ENCODE measurements around the gene RNF212. TPM values are rescaled to one million over a fixed set of nuclear protein-coding genes. Genes with fewer than 3 reads are reported as not detected.

RNF212 gene
- total RNA-seq, 1 donor from 2014 or later = 11.2 TPM

- H3K9me3 Mint-ChIP-seq (ENCODE audit: low read depth) = no peaks in the 10 kb centered on the region
- no peak for DNase-seq (ENCODE audit: low spot score, unreplicated experiment)
- peaks cover 66% of the 10 kb centered on the region for H3K27me3 Mint-ChIP-seq
- H3K4me1 Mint-ChIP-seq (ENCODE audit: low read depth) = no peaks in the 10 kb centered on the region
- no peaks in the 10 kb centered on the region for H3K36me3 Mint-ChIP-seq (ENCODE audit: insufficient read depth)
- no peak overlapping the region for H3K27ac Mint-ChIP-seq
- TF ChIP-seq, protein P1, sequence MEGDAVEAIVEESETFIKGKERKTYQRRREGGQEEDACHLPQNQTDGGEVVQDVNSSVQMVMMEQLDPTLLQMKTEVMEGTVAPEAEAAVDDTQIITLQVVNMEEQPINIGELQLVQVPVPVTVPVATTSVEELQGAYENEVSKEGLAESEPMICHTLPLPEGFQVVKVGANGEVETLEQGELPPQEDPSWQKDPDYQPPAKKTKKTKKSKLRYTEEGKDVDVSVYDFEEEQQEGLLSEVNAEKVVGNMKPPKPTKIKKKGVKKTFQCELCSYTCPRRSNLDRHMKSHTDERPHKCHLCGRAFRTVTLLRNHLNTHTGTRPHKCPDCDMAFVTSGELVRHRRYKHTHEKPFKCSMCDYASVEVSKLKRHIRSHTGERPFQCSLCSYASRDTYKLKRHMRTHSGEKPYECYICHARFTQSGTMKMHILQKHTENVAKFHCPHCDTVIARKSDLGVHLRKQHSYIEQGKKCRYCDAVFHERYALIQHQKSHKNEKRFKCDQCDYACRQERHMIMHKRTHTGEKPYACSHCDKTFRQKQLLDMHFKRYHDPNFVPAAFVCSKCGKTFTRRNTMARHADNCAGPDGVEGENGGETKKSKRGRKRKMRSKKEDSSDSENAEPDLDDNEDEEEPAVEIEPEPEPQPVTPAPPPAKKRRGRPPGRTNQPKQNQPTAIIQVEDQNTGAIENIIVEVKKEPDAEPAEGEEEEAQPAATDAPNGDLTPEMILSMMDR (IDR thresholded peaks at IDR 0.05; ENCODE audit: unreplicated experiment) = no peak
- no peak overlapping the region for H3K4me3 Mint-ChIP-seq (ENCODE audit: low read depth)
These were observed 61.9 kb downstream of the RNF212 start for GRCh38 chr4:1051472-1051871.

GRCh38 chr4:1050486-1051213 lies 62.7 kb downstream of the RNF212 start:
- H3K9me3 Mint-ChIP-seq (ENCODE audit: low read depth) = no peaks in the 10 kb centered on the region
- H3K27ac Mint-ChIP-seq = no peak overlapping the region
- H3K4me1 Mint-ChIP-seq (ENCODE audit: low read depth) = no peaks in the 10 kb centered on the region
- H3K27me3 Mint-ChIP-seq = peaks cover 57% of the 10 kb centered on the region
- TF ChIP-seq, protein P1 (IDR thresholded peaks at IDR 0.05; ENCODE audit: unreplicated experiment) = peak; percentile 44
- no peak overlapping the region for H3K4me3 Mint-ChIP-seq (ENCODE audit: low read depth)
- H3K36me3 Mint-ChIP-seq (ENCODE audit: insufficient read depth) = no peaks in the 10 kb centered on the region
- no peak for DNase-seq (ENCODE audit: low spot score, unreplicated experiment)

GRCh38 chr4:1049591-1049905 lies 63.8 kb downstream of the RNF212 start:
- no peak overlapping the region for H3K27ac Mint-ChIP-seq
- H3K36me3 Mint-ChIP-seq (ENCODE audit: insufficient read depth) = no peaks in the 10 kb centered on the region
- H3K4me3 Mint-ChIP-seq (ENCODE audit: low read depth) = no peak overlapping the region
- TF ChIP-seq, protein P1 (IDR thresholded peaks at IDR 0.05; ENCODE audit: unreplicated experiment) = no peak
- no peak for DNase-seq (ENCODE audit: low spot score, unreplicated experiment)
- no peaks in the 10 kb centered on the region for H3K9me3 Mint-ChIP-seq (ENCODE audit: low read depth)
- H3K27me3 Mint-ChIP-seq = peaks cover 58% of the 10 kb centered on the region
- no peaks in the 10 kb centered on the region for H3K4me1 Mint-ChIP-seq (ENCODE audit: low read depth)

DNA sequence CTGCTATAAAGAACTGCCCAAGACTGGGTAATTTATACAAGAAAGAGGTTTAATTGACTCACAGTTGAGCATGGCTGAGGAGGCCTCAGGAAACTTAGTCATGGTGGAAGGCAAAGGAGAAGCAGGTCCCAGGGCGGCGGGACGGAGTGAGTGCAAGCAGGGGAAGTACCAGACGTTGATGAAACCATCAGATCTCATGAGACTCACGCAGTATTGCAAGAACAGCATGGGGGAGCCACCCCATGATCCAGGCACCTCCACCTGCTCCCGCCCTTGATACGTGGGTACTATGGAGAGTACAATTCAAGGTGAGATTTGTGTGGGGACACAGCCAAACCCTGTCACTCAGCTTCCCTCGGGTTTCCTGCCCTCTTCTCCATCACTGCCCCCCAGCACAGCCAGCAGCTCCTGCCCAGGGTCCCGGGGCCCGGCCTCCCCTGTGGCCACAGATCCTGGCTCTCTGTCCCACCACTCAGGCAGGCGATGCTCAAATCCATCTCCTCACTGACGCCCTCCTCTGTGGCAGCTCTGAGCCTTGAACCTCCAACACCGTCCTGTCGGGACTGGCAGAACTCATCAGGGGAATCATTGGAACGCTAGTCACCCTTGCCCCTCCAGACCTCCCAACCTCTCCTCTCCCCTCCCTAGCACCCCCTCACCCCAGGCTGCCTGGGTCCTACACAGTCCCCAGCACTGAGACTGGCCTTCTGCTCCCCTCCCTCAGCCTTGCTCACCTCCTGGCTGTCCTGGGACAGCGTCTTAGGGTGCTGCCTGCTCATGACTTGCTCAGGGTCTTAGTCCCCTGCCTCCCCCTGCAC lies 64.4 kb downstream of the RNF212 start:
- Mint-ChIP-seq H3K9me3 (ENCODE audit: low read depth) (no peaks in the 10 kb centered on the region), H3K27me3 (peaks cover 58% of the 10 kb centered on the region), H3K27ac (no peak overlapping the region), H3K4me3 (ENCODE audit: low read depth) (no peak overlapping the region), H3K4me1 (ENCODE audit: low read depth) (peaks cover under 1% of the 10 kb centered on the region), H3K36me3 (ENCODE audit: insufficient read depth) (no peaks in the 10 kb centered on the region)
- TF ChIP-seq, protein P1 (IDR thresholded peaks at IDR 0.05; ENCODE audit: unreplicated experiment) = no peak
- DNase-seq (ENCODE audit: low spot score, unreplicated experiment) = no peak

DNA sequence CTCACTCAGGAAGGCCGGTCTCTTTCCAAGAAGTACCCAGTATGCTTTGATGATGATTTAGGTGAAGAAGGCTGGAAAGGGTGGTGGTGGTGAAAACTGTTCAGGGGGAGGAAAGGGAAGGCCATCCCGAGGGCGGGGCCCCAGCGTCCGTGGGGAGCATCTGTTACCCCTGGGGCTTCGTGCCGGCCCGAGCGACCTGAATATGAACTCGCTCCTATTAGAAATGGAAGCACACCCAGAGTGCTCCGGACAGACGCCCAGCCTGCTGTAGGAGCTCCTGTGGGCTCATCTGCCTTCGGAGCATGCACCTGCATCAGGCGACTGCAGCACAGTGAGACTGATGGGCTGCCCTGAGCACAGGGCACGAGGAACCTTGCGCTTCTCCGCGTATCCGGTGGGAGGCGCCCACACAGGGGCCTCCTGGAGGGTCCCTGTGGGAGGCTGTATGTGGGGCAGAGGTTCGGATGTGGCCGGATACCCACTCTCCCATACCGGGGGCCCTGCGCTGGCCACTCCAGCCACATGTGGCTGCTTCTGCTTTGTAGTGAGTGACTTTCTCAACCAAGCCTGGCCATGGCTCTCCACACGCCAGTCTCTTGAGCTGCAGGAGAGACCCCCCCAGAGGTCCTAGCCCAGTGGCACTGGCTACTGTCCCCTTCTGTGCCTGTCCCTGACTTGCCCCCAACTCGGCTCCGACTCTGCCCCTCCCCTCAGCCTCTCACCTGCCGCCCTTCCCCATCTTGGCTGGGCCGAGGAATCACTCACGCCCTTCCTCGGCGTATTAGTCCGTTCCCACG lies 65.2 kb downstream of the RNF212 start:
- H3K4me1 Mint-ChIP-seq (ENCODE audit: low read depth) = peaks cover 3% of the 10 kb centered on the region
- TF ChIP-seq, protein P1 (IDR thresholded peaks at IDR 0.05; ENCODE audit: unreplicated experiment) = no peak
- no peak overlapping the region for H3K4me3 Mint-ChIP-seq (ENCODE audit: low read depth)
- no peak overlapping the region for H3K27ac Mint-ChIP-seq
- DNase-seq (ENCODE audit: low spot score, unreplicated experiment) = no peak
- no peaks in the 10 kb centered on the region for H3K36me3 Mint-ChIP-seq (ENCODE audit: insufficient read depth)
- H3K27me3 Mint-ChIP-seq = peaks cover 54% of the 10 kb centered on the region
- no peaks in the 10 kb centered on the region for H3K9me3 Mint-ChIP-seq (ENCODE audit: low read depth)

Measured in progenitor cell of endocrine pancreas (in vitro differentiated cells).